ENCODE data around the gene SOS1.
A peak's percentile ranks its signal among the peaks of the same experiment; 100 is the strongest.

- peak in 1 of 3 donors; percentile 26 for TF ChIP-seq CTCF (IDR thresholded peaks at IDR 0.05)
- TF ChIP-seq EP300 (IDR thresholded peaks at IDR 0.05), result no peak
- TF ChIP-seq POLR2A (IDR thresholded peaks at IDR 0.05), result peak; percentile 87
These were observed 3.3 kb upstream of the SOS1 start for GRCh38 chr2:39124000-39124745.

Measured in ovary (tissue), 3 donors.